ENCODE measurements around the gene RPL36AL.

GRCh38 chr14:49642163-49642562 lies 21.7 kb upstream of the RPL36AL start:
- TF ChIP-seq, protein P1, sequence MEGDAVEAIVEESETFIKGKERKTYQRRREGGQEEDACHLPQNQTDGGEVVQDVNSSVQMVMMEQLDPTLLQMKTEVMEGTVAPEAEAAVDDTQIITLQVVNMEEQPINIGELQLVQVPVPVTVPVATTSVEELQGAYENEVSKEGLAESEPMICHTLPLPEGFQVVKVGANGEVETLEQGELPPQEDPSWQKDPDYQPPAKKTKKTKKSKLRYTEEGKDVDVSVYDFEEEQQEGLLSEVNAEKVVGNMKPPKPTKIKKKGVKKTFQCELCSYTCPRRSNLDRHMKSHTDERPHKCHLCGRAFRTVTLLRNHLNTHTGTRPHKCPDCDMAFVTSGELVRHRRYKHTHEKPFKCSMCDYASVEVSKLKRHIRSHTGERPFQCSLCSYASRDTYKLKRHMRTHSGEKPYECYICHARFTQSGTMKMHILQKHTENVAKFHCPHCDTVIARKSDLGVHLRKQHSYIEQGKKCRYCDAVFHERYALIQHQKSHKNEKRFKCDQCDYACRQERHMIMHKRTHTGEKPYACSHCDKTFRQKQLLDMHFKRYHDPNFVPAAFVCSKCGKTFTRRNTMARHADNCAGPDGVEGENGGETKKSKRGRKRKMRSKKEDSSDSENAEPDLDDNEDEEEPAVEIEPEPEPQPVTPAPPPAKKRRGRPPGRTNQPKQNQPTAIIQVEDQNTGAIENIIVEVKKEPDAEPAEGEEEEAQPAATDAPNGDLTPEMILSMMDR (IDR thresholded peaks at IDR 0.05; ENCODE audit: insufficient read depth, low read depth, low read length), result no peak
- no peak for TF ChIP-seq EZH2 (IDR thresholded peaks at IDR 0.05; ENCODE audit: insufficient read depth, low read length)

All from astrocyte (in vitro differentiated cells and primary cell).